ENCODE data around the gene PRODH.
"Not testable (repeated sequence)": the region's sequence is repeated elsewhere in the genome, so short reads cannot be mapped to it uniquely, and the experiment has no call there.

The PRODH gene

GRCh38 chr22:18967391-18968010, 31.4 kb upstream of the PRODH start:
- not testable (repeated sequence) for DNase-seq

- no peak for DNase-seq
These were observed 30.7 kb upstream of the PRODH start for GRCh38 chr22:18966748-18967147.

GRCh38 chr22:18965526-18966421, 29.7 kb upstream of the PRODH start:
- DNase-seq = no peak

GRCh38 chr22:18964501-18965265, 28.6 kb upstream of the PRODH start:
- not testable (repeated sequence) for DNase-seq

GRCh38 chr22:18964051-18964450, 28.0 kb upstream of the PRODH start:
- not testable (repeated sequence) for DNase-seq

- DNase-seq = no peak
These were observed 26.2 kb upstream of the PRODH start for GRCh38 chr22:18962308-18962635.

- DNase-seq = not testable (repeated sequence)
These were observed 25.7 kb upstream of the PRODH start for GRCh38 chr22:18961632-18962307.

GRCh38 chr22:18961201-18961600, 25.1 kb upstream of the PRODH start:
- DNase-seq = not testable (repeated sequence)

- not testable (repeated sequence) for DNase-seq
These were observed 24.2 kb upstream of the PRODH start for GRCh38 chr22:18960166-18960820.

GRCh38 chr22:18959741-18960140, 23.6 kb upstream of the PRODH start:
- not testable (repeated sequence) for DNase-seq

- DNase-seq = not testable (repeated sequence)
These were observed 23.2 kb upstream of the PRODH start for GRCh38 chr22:18959266-18959665.

- not testable (repeated sequence) for DNase-seq
These were observed 22.6 kb upstream of the PRODH start for GRCh38 chr22:18958738-18959137.

GRCh38 chr22:18958321-18958705, 22.2 kb upstream of the PRODH start:
- DNase-seq = not testable (repeated sequence)

- not testable (repeated sequence) for DNase-seq
These were observed 21.7 kb upstream of the PRODH start for GRCh38 chr22:18957621-18958320.

GRCh38 chr22:18956956-18957355, 20.9 kb upstream of the PRODH start:
- not testable (repeated sequence) for DNase-seq

- DNase-seq = not testable (repeated sequence)
These were observed 20.2 kb upstream of the PRODH start for GRCh38 chr22:18956121-18956895.

- DNase-seq = no peak
These were observed 19.6 kb upstream of the PRODH start for GRCh38 chr22:18955696-18956095.

GRCh38 chr22:18954990-18955571, 19.0 kb upstream of the PRODH start:
- no peak for DNase-seq

GRCh38 chr22:18954303-18954989, 18.4 kb upstream of the PRODH start:
- peak; percentile 50 for DNase-seq

- not testable (repeated sequence) for DNase-seq
These were observed 17.0 kb upstream of the PRODH start for GRCh38 chr22:18953128-18953527.
